Measurements from ENCODE around the gene C5orf34.
"Not testable (repeated sequence)": the region's sequence is repeated elsewhere in the genome, so short reads cannot be mapped to it uniquely, and the experiment has no call there.

DNA sequence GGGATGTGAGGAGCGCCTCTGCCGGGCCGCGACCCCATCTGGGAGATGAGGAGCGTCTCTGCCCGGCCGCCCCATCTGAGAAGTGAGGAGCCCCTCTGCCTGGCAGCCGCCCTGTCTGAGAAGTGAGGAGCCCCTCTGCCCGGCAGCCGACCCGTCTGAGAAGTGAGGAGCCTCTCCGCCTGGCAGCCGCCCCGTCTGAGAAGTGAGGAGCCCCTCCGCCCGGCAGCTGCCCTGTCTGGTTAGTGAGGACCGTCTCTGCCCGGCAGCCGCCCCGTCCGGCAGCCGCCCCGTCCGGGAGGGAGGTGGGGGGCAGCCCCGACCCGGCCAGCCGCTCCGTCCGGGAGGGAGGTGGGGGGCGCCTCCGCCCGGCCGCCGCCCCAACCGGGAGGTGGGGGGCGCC, 3.9 kb downstream of the C5orf34 start:
- TF ChIP-seq POLR2A, CTCF (IDR thresholded peaks at IDR 0.05): not testable (repeated sequence)
